ENCODE measurements around the gene TNFSF12.

GRCh38 chr17:7606280-7606679, 57.4 kb downstream of the TNFSF12 start:
- no peak for TF ChIP-seq GATA2 (IDR thresholded peaks at IDR 0.05; ENCODE audit: low read depth, low read length)
- TF ChIP-seq GATA3 (IDR thresholded peaks at IDR 0.05; ENCODE audit: low read depth, low read length): no peak

All from SH-SY5Y (cell line).